ENCODE results near the gene CTDSP1.

The CTDSP1 gene

DNA sequence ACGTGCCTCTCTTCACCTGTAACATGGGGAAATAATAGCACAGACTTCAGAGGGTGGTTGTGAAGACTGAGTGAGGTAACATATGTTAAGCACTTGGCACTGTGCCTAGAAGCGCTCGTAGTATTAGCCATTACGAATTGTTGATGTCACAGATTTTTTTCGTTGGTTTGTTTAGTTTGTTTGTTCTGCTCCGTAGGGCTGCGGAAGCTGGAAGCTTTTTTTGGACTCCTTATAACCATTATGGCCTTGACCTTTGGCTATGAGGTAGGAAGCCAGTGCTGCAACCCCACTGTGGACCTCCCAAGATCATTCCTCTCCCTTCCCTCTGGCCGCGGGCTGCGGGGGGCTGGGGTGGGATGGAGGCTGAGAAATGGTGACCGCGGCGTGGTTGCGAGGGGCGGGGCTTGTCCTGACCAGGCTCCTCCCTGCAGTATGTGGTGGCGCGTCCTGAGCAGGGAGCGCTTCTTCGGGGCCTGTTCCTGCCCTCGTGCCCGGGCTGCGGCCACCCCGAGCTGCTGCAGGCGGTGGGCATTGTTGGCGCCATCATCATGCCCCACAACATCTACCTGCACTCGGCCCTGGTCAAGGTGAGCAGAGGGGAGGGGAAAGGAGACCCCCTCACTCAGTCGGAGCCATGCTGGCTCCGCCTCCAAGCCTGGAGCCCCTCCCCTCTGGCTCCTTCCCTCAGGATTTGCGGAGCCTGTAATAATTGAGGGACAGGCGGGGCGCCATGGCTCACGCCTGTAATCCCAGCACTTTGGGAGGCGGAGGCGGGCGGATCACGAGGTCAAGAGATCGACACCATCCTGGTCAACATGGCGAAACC lies 12.1 kb upstream of the CTDSP1 start:
- no peak overlapping the region for H2AFZ ChIP-seq (ENCODE audit: low read depth, low read length)
- H3K36me3 ChIP-seq (ENCODE audit: insufficient read depth, low read length), result no peaks in the 10 kb centered on the region
- H3K4me2 ChIP-seq (ENCODE audit: insufficient read depth, low read length), result no peak overlapping the region
- no peaks in the 10 kb centered on the region for H4K20me1 ChIP-seq (ENCODE audit: insufficient read depth, low read length)
- TF ChIP-seq, protein P1, sequence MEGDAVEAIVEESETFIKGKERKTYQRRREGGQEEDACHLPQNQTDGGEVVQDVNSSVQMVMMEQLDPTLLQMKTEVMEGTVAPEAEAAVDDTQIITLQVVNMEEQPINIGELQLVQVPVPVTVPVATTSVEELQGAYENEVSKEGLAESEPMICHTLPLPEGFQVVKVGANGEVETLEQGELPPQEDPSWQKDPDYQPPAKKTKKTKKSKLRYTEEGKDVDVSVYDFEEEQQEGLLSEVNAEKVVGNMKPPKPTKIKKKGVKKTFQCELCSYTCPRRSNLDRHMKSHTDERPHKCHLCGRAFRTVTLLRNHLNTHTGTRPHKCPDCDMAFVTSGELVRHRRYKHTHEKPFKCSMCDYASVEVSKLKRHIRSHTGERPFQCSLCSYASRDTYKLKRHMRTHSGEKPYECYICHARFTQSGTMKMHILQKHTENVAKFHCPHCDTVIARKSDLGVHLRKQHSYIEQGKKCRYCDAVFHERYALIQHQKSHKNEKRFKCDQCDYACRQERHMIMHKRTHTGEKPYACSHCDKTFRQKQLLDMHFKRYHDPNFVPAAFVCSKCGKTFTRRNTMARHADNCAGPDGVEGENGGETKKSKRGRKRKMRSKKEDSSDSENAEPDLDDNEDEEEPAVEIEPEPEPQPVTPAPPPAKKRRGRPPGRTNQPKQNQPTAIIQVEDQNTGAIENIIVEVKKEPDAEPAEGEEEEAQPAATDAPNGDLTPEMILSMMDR (IDR thresholded peaks at IDR 0.05; ENCODE audit: borderline replicate concordance, extremely low read depth, low read length, poor library complexity, severe bottlenecking), result no peak
- H3K4me3 ChIP-seq (ENCODE audit: low read depth in 1 of 2, low read length in 2 of 2), result no peak overlapping the region
- H3K79me2 ChIP-seq (ENCODE audit: insufficient read depth, low read length), result no peaks in the 10 kb centered on the region
- ATAC-seq (ENCODE audit: insufficient read depth, low read depth) (no peak), DNase-seq (no peak)
- no peak overlapping the region for H3K9ac ChIP-seq (ENCODE audit: low read depth, low read length)
- H3K9me3 ChIP-seq (ENCODE audit: insufficient read depth, low read length, severe bottlenecking), result no peaks in the 10 kb centered on the region
- H3K27me3 ChIP-seq (ENCODE audit: insufficient read depth, low read length, poor library complexity), result no peaks in the 10 kb centered on the region
- no peak overlapping the region for H3K27ac ChIP-seq (ENCODE audit: low read length)
- no peaks in the 10 kb centered on the region for H3K4me1 ChIP-seq (ENCODE audit: insufficient read depth, low read length)

DNA sequence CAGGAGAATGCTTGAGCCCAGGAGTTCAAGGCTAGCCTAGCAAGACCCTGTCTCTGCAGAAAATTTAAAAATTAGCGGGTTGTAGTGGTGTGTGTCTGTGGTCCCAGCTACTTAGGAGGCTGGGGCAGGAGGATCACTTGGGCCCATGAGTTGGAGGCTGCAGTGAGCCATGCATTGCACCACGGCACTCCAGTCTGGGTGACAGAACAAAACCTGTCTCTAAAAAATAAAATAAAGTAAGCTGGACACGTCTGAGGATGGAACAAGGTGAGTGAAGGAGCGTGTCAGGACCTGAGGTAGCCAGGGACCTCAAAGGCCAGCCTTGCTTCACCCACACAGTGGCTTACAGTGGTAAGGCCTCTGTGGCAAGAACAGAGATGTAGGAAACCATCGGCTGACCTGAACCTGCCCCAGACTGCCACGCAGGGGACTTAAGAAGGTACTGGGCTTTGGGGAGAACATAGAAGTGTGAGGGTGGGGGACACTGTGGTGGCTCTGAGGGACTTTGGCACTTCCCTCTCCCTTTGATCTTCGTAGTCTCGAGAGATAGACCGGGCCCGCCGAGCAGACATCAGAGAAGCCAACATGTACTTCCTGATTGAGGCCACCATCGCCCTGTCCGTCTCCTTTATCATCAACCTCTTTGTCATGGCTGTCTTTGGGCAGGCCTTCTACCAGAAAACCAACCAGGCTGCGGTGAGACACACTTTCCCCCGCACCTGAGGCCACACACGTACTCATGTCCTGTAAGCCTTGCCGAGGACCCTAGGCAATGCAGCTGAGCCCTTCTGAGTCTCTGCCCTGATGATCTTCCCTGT lies 10.1 kb upstream of the CTDSP1 start:
- H2AFZ ChIP-seq (ENCODE audit: low read depth, low read length), result no peak overlapping the region
- no peak overlapping the region for H3K27ac ChIP-seq (ENCODE audit: low read length)
- H4K20me1 ChIP-seq (ENCODE audit: insufficient read depth, low read length), result no peaks in the 10 kb centered on the region

DNA sequence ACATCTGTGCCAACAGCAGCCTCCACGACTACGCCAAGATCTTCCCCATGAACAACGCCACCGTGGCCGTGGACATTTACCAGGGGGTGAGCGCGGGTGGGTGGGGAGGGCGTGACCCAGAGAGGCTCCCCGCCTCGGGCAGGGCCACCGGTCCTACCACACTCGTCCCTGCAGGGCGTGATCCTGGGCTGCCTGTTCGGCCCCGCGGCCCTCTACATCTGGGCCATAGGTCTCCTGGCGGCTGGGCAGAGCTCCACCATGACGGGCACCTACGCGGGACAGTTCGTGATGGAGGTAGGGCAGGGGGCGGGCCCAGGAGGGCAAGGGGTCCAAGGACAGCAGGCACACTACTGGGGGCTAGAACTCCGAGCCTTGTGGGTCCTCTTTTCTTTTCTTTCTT lies 8.5 kb upstream of the CTDSP1 start:
- ATAC-seq (ENCODE audit: insufficient read depth, low read depth) (no peak), DNase-seq (no peak)
- Histone ChIP-seq H3K9ac (ENCODE audit: low read depth, low read length) (no peak overlapping the region), H2AFZ (ENCODE audit: low read depth, low read length) (no peak overlapping the region), H4K20me1 (ENCODE audit: insufficient read depth, low read length) (no peaks in the 10 kb centered on the region), H3K36me3 (ENCODE audit: insufficient read depth, low read length) (no peaks in the 10 kb centered on the region), H3K4me1 (ENCODE audit: insufficient read depth, low read length) (peaks cover 7% of the 10 kb centered on the region), H3K9me3 (ENCODE audit: insufficient read depth, low read length, severe bottlenecking) (no peaks in the 10 kb centered on the region), H3K79me2 (ENCODE audit: insufficient read depth, low read length) (no peaks in the 10 kb centered on the region), H3K4me3 (ENCODE audit: low read depth in 1 of 2, low read length in 2 of 2) (no peak overlapping the region), H3K27me3 (ENCODE audit: insufficient read depth, low read length, poor library complexity) (no peaks in the 10 kb centered on the region), H3K4me2 (ENCODE audit: insufficient read depth, low read length) (no peak overlapping the region), H3K27ac (ENCODE audit: low read length) (no peak overlapping the region)
- no peak for TF ChIP-seq EZH2 (IDR thresholded peaks at IDR 0.05; ENCODE audit: borderline replicate concordance, low read depth, low read length, severe bottlenecking)
- TF ChIP-seq, protein P1 (IDR thresholded peaks at IDR 0.05; ENCODE audit: borderline replicate concordance, extremely low read depth, low read length, poor library complexity, severe bottlenecking), result no peak

More for the DNA sequence above, 10.1 kb upstream of the CTDSP1 start:
- no peaks in the 10 kb centered on the region for H3K79me2 ChIP-seq (ENCODE audit: insufficient read depth, low read length)
- no peaks in the 10 kb centered on the region for H3K4me1 ChIP-seq (ENCODE audit: insufficient read depth, low read length)
- no peak for ATAC-seq (ENCODE audit: insufficient read depth, low read depth)
- TF ChIP-seq, protein P1 (IDR thresholded peaks at IDR 0.05; ENCODE audit: borderline replicate concordance, extremely low read depth, low read length, poor library complexity, severe bottlenecking), result no peak
- no peak for TF ChIP-seq EZH2 (IDR thresholded peaks at IDR 0.05; ENCODE audit: borderline replicate concordance, low read depth, low read length, severe bottlenecking)
- no peak overlapping the region for H3K4me2 ChIP-seq (ENCODE audit: insufficient read depth, low read length)
- H3K9me3 ChIP-seq (ENCODE audit: insufficient read depth, low read length, severe bottlenecking), result no peaks in the 10 kb centered on the region
- H3K36me3 ChIP-seq (ENCODE audit: insufficient read depth, low read length), result no peaks in the 10 kb centered on the region
- H3K27me3 ChIP-seq (ENCODE audit: insufficient read depth, low read length, poor library complexity), result no peaks in the 10 kb centered on the region
- no peak overlapping the region for H3K9ac ChIP-seq (ENCODE audit: low read depth, low read length)
- H3K4me3 ChIP-seq (ENCODE audit: low read depth in 1 of 2, low read length in 2 of 2), result no peak overlapping the region
- DNase-seq, result no peak

Measured in DND-41 (cell line).